HepG2 (cell line): ENCODE results near the gene REST. TPM values are rescaled to one million over a fixed set of nuclear protein-coding genes. Genes with fewer than 3 reads are reported as not detected.

ENCODE experiments used
- ATAC-seq: fragments of 200-7000 bp; cut with Tn5 transposase; 3 replicates; pipeline ENCODE4 v1.9.1; 2020; ENCODE audit warnings: mild to moderate bottlenecking, moderate library complexity
- BruUV-seq: library from RNA; stranded (reverse); fragments of 400-500 nt; replicated peaks from 2 replicates; lab custom pipeline; 2021; lab: Mats Ljungman, UMichigan
- CTCF ChIA-PET: fragments of 300-600 bp; formaldehyde crosslinking; extraction: SDS; loops from one replicate; lab custom pipeline; 2021; ENCODE audit warnings: low total read pairs, inconsistent platforms, low intra/inter-chr PET ratio; lab: Yijun Ruan, JAX
- POLR2A ChIA-PET: fragments of 350-600 bp; sonication (Branson Sonifier 250); formaldehyde crosslinking; loops from one replicate; lab custom pipeline; 2020; ENCODE audit warnings: antibody characterized with exemption, inconsistent platforms; lab: Yijun Ruan, JAX
- DNase-seq: peaks from one replicate; pipeline ENCODE4 v3.0.0-alpha.2; 2015; ENCODE audit warnings: low spot score
- FAIRE-seq: peaks from 3 replicates; lab custom pipeline; 2011; peaks lifted over from hg19 to GRCh38; lab: Jason Lieb, UNC
- H2AFZ ChIP-seq: one replicate; pipeline ENCODE4 v1.6.1; 2011; ENCODE audit warnings: low read length, inconsistent platforms
- H3K27ac ChIP-seq: fragments of 300-600 bp; 3 replicates; pipeline ENCODE4 v1.8.0; 2011; ENCODE audit warnings: mixed run types, mild to moderate bottlenecking, mixed read lengths, low read length, inconsistent platforms; ENCODE audit not compliant: insufficient read depth; ENCODE audit errors: extremely low read length
- H3K27me3 ChIP-seq, 2 experiments: fragments of 200-600 bp in 1 of 2; 2 replicates in 1 of 2; 3 replicates in 1 of 2; pipeline versions ENCODE4 v1.6.0 to v1.8.0; 2011; ENCODE audit warnings: low read length in 2 of 2, mild to moderate bottlenecking in 2 of 2, moderate library complexity in 2 of 2, inconsistent platforms in 1 of 2; ENCODE audit not compliant: insufficient read depth in 2 of 2, control insufficient read depth in 1 of 2
- H3K36me3 ChIP-seq, 2 experiments: fragments of 200-600 bp in 1 of 2; replicated peaks in 1 of 2; 2 replicates in 1 of 2; 3 replicates in 1 of 2; pipeline versions ENCODE4 v1.5.1 to v1.8.0; 2011; ENCODE audit warnings: low read length in 2 of 2, inconsistent platforms in 1 of 2; ENCODE audit not compliant: insufficient read depth in 2 of 2, control insufficient read depth in 1 of 2
- H3K4me1 ChIP-seq: 2 replicates; pipeline ENCODE4 v1.5.1; 2012; ENCODE audit warnings: low read length, inconsistent platforms; ENCODE audit not compliant: insufficient read depth
- H3K4me2 ChIP-seq: 2 replicates; pipeline ENCODE4 v1.6.0; 2011; ENCODE audit warnings: low read depth, low read length, inconsistent platforms
- H3K4me3 ChIP-seq, 3 experiments: fragments of 200-600 bp in 1 of 3; sonication (generic), shearing (Covaris generic) in 1 of 3; replicated peaks in 1 of 3; 2 replicates each; pipeline ENCODE4 v1.5.1; 2011 to 2016; ENCODE audit warnings: low read length in 3 of 3, inconsistent platforms in 2 of 3, low read depth in 2 of 3, mild to moderate bottlenecking in 2 of 3, control low read depth in 1 of 3, mixed read lengths in 1 of 3; ENCODE audit not compliant: insufficient read depth in 1 of 3
- H3K79me2 ChIP-seq: one replicate; pipeline ENCODE4 v1.6.1; 2011; ENCODE audit warnings: low read length, inconsistent platforms; ENCODE audit not compliant: insufficient read depth
- H3K9ac ChIP-seq: 2 replicates; pipeline ENCODE4 v1.6.0; 2011; ENCODE audit warnings: mild to moderate bottlenecking, low read depth, low read length, inconsistent platforms; ENCODE audit not compliant: insufficient read depth
- H3K9me3 ChIP-seq: 2 replicates; pipeline ENCODE4 v1.5.1; 2012; ENCODE audit warnings: mild to moderate bottlenecking, low read length
- H4K20me1 ChIP-seq: 2 replicates; pipeline ENCODE4 v1.6.0; 2011; ENCODE audit warnings: inconsistent platforms, mild to moderate bottlenecking, low read length, moderate library complexity; ENCODE audit not compliant: insufficient read depth
- BRD4 ChIP-seq: sonication (generic); formaldehyde crosslinking; IDR thresholded peaks from 2 replicates; pipeline ENCODE4 v1.4.0; 2020; ENCODE audit warnings: missing genetic modification reagents
- SMARCC2 ChIP-seq: fragments of 450-650 bp; IDR thresholded peaks from 2 replicates; pipeline ENCODE4 v1.6.1; 2017; ENCODE audit warnings: antibody characterized with exemption, mild to moderate bottlenecking
- SRSF4 ChIP-seq: fragments of 200-400 bp; formaldehyde crosslinking; IDR thresholded peaks from one replicate; pipeline ENCODE4 v1.6.1; 2018; ENCODE audit warnings: mild to moderate bottlenecking, low read depth, low read length, moderate library complexity; ENCODE audit not compliant: poor library complexity, severe bottlenecking
- ZNF260 ChIP-seq: sonication (generic); formaldehyde crosslinking; IDR thresholded peaks from 2 replicates; pipeline ENCODE4 v1.4.0; 2020; ENCODE audit warnings: missing genetic modification reagents, low read depth, mild to moderate bottlenecking, borderline replicate concordance
- WGBS: methylation state at CpG from one replicate; pipeline ENCODE4 v1.1.6; 2017; ENCODE audit warnings: low lambda C conversion rate; 5-methylcytosine and 5-hydroxymethylcytosine counted together
- in situ Hi-C: cut with HindIII; loops from 2 replicates; pipeline ENCODE4 v1.10.0; 2017; ENCODE audit warnings: low pct_unique_long_range_greater_than_20kb; ENCODE audit not compliant: extremely low pct_ligation_motif_present
- intact Hi-C: fragments of 100-400 bp; cut with micrococcal nuclease; formaldehyde crosslinking; loops from one replicate; pipeline ENCODE4 v1.10.0; 2022; ENCODE audit not compliant: unreplicated experiment
- polyA plus RNA-seq, 8 experiments: library from polyadenylated mRNA; depleted of rRNA in 3 of 8; stranded (reverse) in 7 of 8; unstranded in 1 of 8; fragments of >200 nt; fragmentation: Illumina TruSeq in 4 of 8; extraction: Trizol in 4 of 8; gene quantifications; 2 replicates each; pipeline versions ENCODE4 v1.2.1 to v1.2.3, GENCODE V29; 2011 to 2016; ENCODE audit warnings: low read depth in 4 of 8, missing spikeins in 1 of 8, mixed read lengths in 1 of 8; ENCODE audit not compliant: insufficient read depth in 1 of 8
- total RNA-seq, 5 experiments: library from RNA; depleted of rRNA; stranded (reverse); fragments of >200 nt; fragmentation: Illumina TruSeq; extraction: Trizol; gene quantifications; 2 replicates each; pipeline ENCODE4 v1.2.3, GENCODE V29; 2016; ENCODE audit warnings: low read depth in 1 of 5
- TF ChIP-seq, protein P1 (sequence below): sonication (generic); formaldehyde crosslinking; IDR thresholded peaks from 2 replicates; pipeline ENCODE4 v1.5.1; 2020; ENCODE audit warnings: mild to moderate bottlenecking, missing genetic modification reagents, moderate library complexity
- TF ChIP-seq, protein P2 (sequence below): sonication (generic); formaldehyde crosslinking; IDR thresholded peaks from 2 replicates; pipeline ENCODE4 v1.5.1; 2020; ENCODE audit warnings: missing genetic modification reagents, mild to moderate bottlenecking, borderline replicate concordance

Gene REST
- total and polyA plus RNA-seq, 2 of the 13 experiments (the other 11 are each of a cell fraction or from before 2014, with no cell fraction given): 12.7 to 22.4 TPM

DNA sequence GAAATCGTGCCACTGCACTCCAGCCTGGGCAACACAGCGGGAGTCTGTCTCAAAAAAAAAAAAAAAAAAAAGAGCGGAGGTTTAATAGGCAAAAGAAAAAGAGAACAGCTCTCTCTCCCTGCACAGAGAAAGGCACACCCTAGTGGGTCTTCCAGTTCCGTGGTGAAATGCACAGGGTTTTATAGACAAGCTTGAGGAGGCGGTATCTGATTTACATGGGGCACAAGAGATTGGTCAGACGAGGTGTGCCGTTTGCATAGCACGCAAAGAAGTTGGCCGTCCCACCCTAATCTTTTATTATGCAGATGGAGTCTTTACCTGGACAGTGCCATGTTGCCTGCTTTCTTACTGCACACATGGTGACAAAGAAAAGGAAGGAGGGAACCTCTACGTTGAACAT, 33.5 kb upstream of the REST start (continued):
- TF ChIP-seq, protein P1, sequence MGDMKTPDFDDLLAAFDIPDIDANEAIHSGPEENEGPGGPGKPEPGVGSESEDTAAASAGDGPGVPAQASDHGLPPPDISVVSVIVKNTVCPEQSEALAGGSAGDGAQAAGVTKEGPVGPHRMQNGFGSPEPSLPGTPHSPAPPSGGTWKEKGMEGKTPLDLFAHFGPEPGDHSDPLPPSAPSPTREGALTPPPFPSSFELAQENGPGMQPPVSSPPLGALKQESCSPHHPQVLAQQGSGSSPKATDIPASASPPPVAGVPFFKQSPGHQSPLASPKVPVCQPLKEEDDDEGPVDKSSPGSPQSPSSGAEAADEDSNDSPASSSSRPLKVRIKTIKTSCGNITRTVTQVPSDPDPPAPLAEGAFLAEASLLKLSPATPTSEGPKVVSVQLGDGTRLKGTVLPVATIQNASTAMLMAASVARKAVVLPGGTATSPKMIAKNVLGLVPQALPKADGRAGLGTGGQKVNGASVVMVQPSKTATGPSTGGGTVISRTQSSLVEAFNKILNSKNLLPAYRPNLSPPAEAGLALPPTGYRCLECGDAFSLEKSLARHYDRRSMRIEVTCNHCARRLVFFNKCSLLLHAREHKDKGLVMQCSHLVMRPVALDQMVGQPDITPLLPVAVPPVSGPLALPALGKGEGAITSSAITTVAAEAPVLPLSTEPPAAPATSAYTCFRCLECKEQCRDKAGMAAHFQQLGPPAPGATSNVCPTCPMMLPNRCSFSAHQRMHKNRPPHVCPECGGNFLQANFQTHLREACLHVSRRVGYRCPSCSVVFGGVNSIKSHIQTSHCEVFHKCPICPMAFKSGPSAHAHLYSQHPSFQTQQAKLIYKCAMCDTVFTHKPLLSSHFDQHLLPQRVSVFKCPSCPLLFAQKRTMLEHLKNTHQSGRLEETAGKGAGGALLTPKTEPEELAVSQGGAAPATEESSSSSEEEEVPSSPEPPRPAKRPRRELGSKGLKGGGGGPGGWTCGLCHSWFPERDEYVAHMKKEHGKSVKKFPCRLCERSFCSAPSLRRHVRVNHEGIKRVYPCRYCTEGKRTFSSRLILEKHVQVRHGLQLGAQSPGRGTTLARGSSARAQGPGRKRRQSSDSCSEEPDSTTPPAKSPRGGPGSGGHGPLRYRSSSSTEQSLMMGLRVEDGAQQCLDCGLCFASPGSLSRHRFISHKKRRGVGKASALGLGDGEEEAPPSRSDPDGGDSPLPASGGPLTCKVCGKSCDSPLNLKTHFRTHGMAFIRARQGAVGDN (CRISPR knock-in tag): no peak

GRCh38 chr4:56874923-56875322, 32.8 kb upstream of the REST start:
- DNase-seq (no peak), FAIRE-seq (no peak), ATAC-seq (no peak)
- Histone ChIP-seq H3K4me3 (no peak overlapping the region), H3K9me3 (no peaks in the 10 kb centered on the region), H3K4me1 (no peaks in the 10 kb centered on the region), H3K9ac (no peak overlapping the region), H3K4me2 (no peak overlapping the region), H2AFZ (no peak overlapping the region), H3K27ac (no peak overlapping the region), H4K20me1 (no peaks in the 10 kb centered on the region), H3K79me2 (no peaks in the 10 kb centered on the region), H3K27me3 (no peaks in the 10 kb centered on the region; a peak in 1 of 5 replicates), H3K36me3 (no peaks in the 10 kb centered on the region)
- intact Hi-C loops (no loop called here), in situ Hi-C loops (no loop called here)
- 51% methylated on average over 6 of the region's 6 CpGs for WGBS
- TF ChIP-seq SMARCC2 (no peak), ZNF260 (no peak), SRSF4 (no peak), BRD4 (CRISPR knock-in tag) (no peak)
- TF ChIP-seq, protein P2, sequence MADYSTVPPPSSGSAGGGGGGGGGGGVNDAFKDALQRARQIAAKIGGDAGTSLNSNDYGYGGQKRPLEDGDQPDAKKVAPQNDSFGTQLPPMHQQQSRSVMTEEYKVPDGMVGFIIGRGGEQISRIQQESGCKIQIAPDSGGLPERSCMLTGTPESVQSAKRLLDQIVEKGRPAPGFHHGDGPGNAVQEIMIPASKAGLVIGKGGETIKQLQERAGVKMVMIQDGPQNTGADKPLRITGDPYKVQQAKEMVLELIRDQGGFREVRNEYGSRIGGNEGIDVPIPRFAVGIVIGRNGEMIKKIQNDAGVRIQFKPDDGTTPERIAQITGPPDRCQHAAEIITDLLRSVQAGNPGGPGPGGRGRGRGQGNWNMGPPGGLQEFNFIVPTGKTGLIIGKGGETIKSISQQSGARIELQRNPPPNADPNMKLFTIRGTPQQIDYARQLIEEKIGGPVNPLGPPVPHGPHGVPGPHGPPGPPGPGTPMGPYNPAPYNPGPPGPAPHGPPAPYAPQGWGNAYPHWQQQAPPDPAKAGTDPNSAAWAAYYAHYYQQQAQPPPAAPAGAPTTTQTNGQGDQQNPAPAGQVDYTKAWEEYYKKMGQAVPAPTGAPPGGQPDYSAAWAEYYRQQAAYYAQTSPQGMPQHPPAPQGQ (CRISPR knock-in tag): no peak
- ChIA-PET POLR2A (no interaction called here), CTCF (no interaction called here)
- BruUV-seq: no TSS peak
